RWPE1 (cell line): Measurements from ENCODE around the gene TSPAN9.

ENCODE experiments used
- CTCF ChIA-PET: fragments of 350-600 bp; sonication (Branson Sonifier 250); formaldehyde crosslinking; extraction: SDS; loops from one replicate; lab custom pipeline; 2021; lab: Yijun Ruan, JAX
- POLR2A ChIA-PET: fragments of 400-600 bp; formaldehyde crosslinking; extraction: SDS; loops from one replicate; lab custom pipeline; 2020; ENCODE audit warnings: antibody characterized with exemption; ENCODE audit not compliant: low non-redundant PET; lab: Yijun Ruan, JAX
- DNase-seq: peaks from one replicate; pipeline ENCODE4 v3.0.0; 2012; ENCODE audit warnings: low spot score
- H3K27ac ChIP-seq: fragments of 450-650 bp; 2 replicates; pipeline ENCODE4 v1.5.1; 2017
- TF ChIP-seq, protein P1 (sequence below): fragments of 450-650 bp; conservative IDR thresholded peaks from 2 replicates; pipeline ENCODE4 v1.5.1; 2017; ENCODE audit warnings: low read depth, mild to moderate bottlenecking

TSPAN9 gene

DNA sequence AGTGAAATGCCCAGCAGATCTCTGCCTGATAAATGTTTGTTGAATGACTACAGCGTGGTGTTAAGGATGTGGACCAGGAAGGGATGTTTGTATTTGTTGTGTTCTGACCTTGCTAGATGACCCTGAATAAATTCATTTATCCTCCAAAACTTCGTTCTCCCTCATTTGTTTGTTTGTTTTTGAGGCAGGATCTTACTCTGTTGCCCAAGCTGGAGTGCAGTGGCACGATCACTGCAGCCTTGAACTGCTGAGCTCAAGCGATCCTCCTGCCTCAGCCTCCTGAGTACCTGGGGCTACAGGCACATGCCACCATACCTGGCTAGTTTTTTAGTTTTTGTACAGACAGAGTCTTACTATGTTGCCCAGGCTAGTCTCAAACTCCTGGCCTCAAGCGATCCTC is 96.7 kb downstream of the TSPAN9 start:
- no peak overlapping the region for H3K27ac ChIP-seq
- POLR2A ChIA-PET: no interaction called here
- TF ChIP-seq, protein P1, sequence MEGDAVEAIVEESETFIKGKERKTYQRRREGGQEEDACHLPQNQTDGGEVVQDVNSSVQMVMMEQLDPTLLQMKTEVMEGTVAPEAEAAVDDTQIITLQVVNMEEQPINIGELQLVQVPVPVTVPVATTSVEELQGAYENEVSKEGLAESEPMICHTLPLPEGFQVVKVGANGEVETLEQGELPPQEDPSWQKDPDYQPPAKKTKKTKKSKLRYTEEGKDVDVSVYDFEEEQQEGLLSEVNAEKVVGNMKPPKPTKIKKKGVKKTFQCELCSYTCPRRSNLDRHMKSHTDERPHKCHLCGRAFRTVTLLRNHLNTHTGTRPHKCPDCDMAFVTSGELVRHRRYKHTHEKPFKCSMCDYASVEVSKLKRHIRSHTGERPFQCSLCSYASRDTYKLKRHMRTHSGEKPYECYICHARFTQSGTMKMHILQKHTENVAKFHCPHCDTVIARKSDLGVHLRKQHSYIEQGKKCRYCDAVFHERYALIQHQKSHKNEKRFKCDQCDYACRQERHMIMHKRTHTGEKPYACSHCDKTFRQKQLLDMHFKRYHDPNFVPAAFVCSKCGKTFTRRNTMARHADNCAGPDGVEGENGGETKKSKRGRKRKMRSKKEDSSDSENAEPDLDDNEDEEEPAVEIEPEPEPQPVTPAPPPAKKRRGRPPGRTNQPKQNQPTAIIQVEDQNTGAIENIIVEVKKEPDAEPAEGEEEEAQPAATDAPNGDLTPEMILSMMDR: no peak
- DNase-seq: no peak
- CTCF ChIA-PET: interaction anchor here (0.6 kb wide), 1 partner anchor 1058 kb away, joined by 3 read pairs; no protein-coding TSS in a partner anchor

DNA sequence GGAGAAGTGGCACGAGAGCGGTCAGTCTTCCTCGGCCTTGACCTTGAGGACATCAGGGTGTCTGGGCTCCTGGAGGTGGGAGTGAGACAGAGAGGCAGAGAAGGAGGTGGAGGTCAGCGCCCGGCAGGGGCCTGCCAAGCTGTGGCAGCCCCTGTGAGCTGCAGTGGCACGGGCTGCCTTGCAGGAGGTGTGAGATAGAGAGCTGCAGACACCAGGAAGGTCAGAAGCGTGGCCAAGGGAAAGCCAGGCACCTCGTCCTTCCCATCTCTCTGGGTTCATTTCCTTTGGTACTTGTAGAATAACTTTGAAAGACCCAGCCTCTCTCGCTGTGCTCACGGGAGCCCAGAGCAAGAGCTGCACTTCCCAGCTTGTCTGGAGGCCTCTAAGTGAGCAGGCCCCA is 98.1 kb downstream of the TSPAN9 start:
- ChIA-PET POLR2A (no interaction called here), CTCF (no interaction called here)
- no peak overlapping the region for H3K27ac ChIP-seq
- no peak for DNase-seq
- TF ChIP-seq, protein P1: no peak

DNA sequence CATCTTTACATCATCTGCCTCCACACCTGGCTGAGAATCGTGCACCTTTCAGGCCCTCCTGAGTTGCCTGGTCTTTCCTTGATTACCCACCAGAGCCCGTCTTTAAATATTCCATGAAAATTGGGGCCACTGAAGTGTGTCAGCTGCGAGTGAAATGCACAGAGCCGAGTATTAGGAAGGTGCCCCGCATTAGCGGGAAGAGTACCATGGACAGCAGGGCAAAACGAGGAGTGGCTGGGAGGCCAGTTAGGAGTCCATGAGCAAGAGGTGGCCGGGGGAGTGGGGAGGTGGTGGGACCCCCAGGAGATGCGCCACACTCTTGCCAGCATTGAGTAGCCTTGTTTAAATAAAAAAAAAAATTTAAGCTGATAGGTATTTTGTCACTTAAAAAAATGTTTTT is 99.6 kb downstream of the TSPAN9 start:
- CTCF ChIA-PET: no interaction called here
- DNase-seq: no peak
- TF ChIP-seq, protein P1: no peak
- no peak overlapping the region for H3K27ac ChIP-seq
- POLR2A ChIA-PET: no interaction called here

DNA sequence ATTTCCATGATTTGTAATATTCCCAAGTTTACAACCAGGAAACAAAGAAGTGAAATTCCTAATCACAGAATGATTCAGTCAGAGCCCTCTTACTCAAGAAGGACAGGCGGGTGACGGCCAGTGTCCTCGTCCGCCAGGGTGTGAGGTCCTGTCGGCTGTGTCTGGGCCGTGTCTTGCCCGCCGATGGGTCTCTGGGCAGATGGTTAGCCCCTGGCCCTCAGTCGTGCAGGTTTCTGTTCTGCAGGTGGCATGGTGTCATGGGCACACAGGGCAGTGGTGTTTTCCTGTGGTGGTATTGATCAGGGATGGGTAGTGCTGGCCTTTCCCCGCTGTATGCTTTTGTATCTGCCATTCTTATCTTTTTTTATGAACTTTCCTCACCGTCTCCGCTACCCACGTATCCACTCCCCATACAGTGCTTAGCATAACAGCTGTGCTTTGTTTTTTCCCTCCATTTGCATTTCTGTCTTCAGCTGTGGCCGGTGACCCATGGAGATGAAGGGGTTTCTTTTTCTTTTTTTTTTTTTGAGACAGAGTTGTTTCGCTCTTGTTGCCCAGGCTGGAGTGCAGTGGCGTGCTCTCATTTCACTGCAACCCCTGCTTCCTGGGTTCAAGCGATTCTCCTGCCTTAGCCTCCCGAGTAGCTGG is 100.7 kb downstream of the TSPAN9 start:
- DNase-seq: no peak
- no peak overlapping the region for H3K27ac ChIP-seq
- ChIA-PET POLR2A (no interaction called here), CTCF (no interaction called here)
- TF ChIP-seq, protein P1: no peak

DNA sequence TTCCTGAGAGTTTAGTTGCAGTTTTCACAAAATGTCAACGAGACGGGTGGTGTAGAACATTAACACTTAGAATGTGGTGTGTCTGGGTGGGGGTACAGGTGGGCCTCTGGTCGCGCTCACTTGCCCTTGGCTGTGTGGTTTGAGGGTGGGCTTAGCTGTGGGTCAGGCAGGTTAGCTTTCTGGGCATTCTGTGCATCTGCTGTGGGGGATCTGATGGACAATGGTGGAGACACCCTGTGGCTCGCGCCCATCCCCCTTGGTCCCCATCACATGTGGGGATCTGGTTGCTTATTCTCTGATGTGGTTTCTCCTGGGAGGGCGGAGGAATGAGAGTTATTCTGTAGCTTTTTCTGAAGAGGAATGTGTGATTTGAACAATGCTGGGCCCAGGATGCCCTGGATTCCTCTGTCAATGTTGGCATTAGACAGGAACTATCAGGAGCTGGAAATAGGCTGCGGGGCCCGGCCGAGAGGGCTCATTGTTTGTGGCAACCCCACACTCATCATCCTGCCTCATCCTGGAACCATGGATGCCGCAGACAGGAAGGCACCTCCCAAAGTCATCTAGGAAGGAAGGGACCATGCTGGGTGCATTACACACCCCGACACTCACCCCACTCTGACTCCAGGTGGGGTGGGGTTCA is 101.6 kb downstream of the TSPAN9 start:
- DNase-seq: no peak
- ChIA-PET POLR2A (no interaction called here), CTCF (no interaction called here)
- TF ChIP-seq, protein P1: no peak
- H3K27ac ChIP-seq: no peak overlapping the region

DNA sequence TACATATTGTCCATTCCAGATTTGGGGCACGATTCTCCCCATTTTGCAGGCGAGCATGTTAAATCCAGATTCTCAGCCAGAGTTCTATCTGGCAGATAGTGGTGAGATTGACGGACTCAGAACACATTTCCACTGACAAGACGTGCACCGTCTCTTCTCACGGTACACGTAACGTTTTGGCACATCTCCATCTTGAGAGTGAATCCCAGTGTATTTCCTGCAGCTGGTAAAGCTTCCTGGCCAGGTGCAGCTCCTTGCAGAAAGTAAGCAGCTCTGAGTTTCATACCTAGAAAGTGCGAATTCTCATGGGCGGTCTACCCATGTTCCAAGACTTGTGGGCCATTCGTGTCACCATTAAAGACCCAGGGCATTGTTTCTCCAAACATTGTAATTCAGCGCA is 102.6 kb downstream of the TSPAN9 start:
- H3K27ac ChIP-seq: no peak overlapping the region
- DNase-seq: no peak
- ChIA-PET POLR2A (no interaction called here), CTCF (no interaction called here)
- TF ChIP-seq, protein P1: no peak
